Measurements from ENCODE around the gene SMPX.

The SMPX gene

GRCh38 chrX:21666252-21666651 lies 91.7 kb downstream of the SMPX start:
- Histone ChIP-seq H3K27ac (no peak overlapping the region), H3K4me1 (ENCODE audit: low read depth, poor library complexity, severe bottlenecking) (no peaks in the 10 kb centered on the region), H4K20me1 (ENCODE audit: insufficient read depth) (no peaks in the 10 kb centered on the region), H3K36me3 (ENCODE audit: insufficient read depth) (no peaks in the 10 kb centered on the region), H3K79me2 (ENCODE audit: insufficient read depth, low read depth) (no peaks in the 10 kb centered on the region), H3K9ac (no peak overlapping the region), H3K4me3 (IDR thresholded peaks at IDR 0.05; ENCODE audit: insufficient read depth, low read depth, low read length) (no peak overlapping the region), H2AFZ (ENCODE audit: low read depth) (no peak overlapping the region), H3K27me3 (ENCODE audit: insufficient read depth, low read depth) (no peaks in the 10 kb centered on the region), H3K4me2 (no peak overlapping the region)
- TF ChIP-seq CTCF (conservative IDR thresholded peaks at IDR 0.05; ENCODE audit: low read depth, low read length), result no peak

GRCh38 chrX:21662761-21663160 lies 95.2 kb downstream of the SMPX start:
- Histone ChIP-seq H3K27me3 (ENCODE audit: insufficient read depth, low read depth) (no peaks in the 10 kb centered on the region), H3K36me3 (ENCODE audit: insufficient read depth) (no peaks in the 10 kb centered on the region), H3K4me3 (IDR thresholded peaks at IDR 0.05; ENCODE audit: insufficient read depth, low read depth, low read length) (no peak overlapping the region), H3K27ac (no peak overlapping the region), H3K79me2 (ENCODE audit: insufficient read depth, low read depth) (no peaks in the 10 kb centered on the region), H2AFZ (ENCODE audit: low read depth) (no peak overlapping the region), H4K20me1 (ENCODE audit: insufficient read depth) (no peaks in the 10 kb centered on the region), H3K4me2 (no peak overlapping the region), H3K9ac (no peak overlapping the region), H3K4me1 (ENCODE audit: low read depth, poor library complexity, severe bottlenecking) (no peaks in the 10 kb centered on the region)
- TF ChIP-seq CTCF (conservative IDR thresholded peaks at IDR 0.05; ENCODE audit: low read depth, low read length), result no peak

- Histone ChIP-seq H3K4me2 (no peak overlapping the region), H2AFZ (ENCODE audit: low read depth) (no peak overlapping the region), H3K4me1 (ENCODE audit: low read depth, poor library complexity, severe bottlenecking) (no peaks in the 10 kb centered on the region), H3K4me3 (IDR thresholded peaks at IDR 0.05; ENCODE audit: insufficient read depth, low read depth, low read length) (no peak overlapping the region), H3K79me2 (ENCODE audit: insufficient read depth, low read depth) (no peaks in the 10 kb centered on the region), H4K20me1 (ENCODE audit: insufficient read depth) (no peaks in the 10 kb centered on the region), H3K9ac (no peak overlapping the region), H3K27me3 (ENCODE audit: insufficient read depth, low read depth) (no peaks in the 10 kb centered on the region), H3K36me3 (ENCODE audit: insufficient read depth) (no peaks in the 10 kb centered on the region), H3K27ac (no peak overlapping the region)
- TF ChIP-seq CTCF (conservative IDR thresholded peaks at IDR 0.05; ENCODE audit: low read depth, low read length), result no peak
Measured at GRCh38 chrX:21661316-21661715, 96.6 kb downstream of the SMPX start.

- no peak overlapping the region for H3K4me3 ChIP-seq (IDR thresholded peaks at IDR 0.05; ENCODE audit: insufficient read depth, low read depth, low read length)
- no peak for TF ChIP-seq CTCF (conservative IDR thresholded peaks at IDR 0.05; ENCODE audit: low read depth, low read length)
- no peak overlapping the region for H2AFZ ChIP-seq (ENCODE audit: low read depth)
- no peaks in the 10 kb centered on the region for H3K79me2 ChIP-seq (ENCODE audit: insufficient read depth, low read depth)
- no peaks in the 10 kb centered on the region for H3K27me3 ChIP-seq (ENCODE audit: insufficient read depth, low read depth)
- no peaks in the 10 kb centered on the region for H3K4me1 ChIP-seq (ENCODE audit: low read depth, poor library complexity, severe bottlenecking)
- H3K27ac ChIP-seq, result no peak overlapping the region
- no peak overlapping the region for H3K4me2 ChIP-seq
- no peaks in the 10 kb centered on the region for H3K36me3 ChIP-seq (ENCODE audit: insufficient read depth)
- H3K9ac ChIP-seq, result no peak overlapping the region
- H4K20me1 ChIP-seq (ENCODE audit: insufficient read depth), result no peaks in the 10 kb centered on the region
Measured at GRCh38 chrX:21660156-21660555, 97.8 kb downstream of the SMPX start.

- Histone ChIP-seq H3K4me2 (no peak overlapping the region), H3K36me3 (ENCODE audit: insufficient read depth) (no peaks in the 10 kb centered on the region), H3K79me2 (ENCODE audit: insufficient read depth, low read depth) (no peaks in the 10 kb centered on the region), H3K27ac (no peak overlapping the region), H3K4me1 (ENCODE audit: low read depth, poor library complexity, severe bottlenecking) (peaks cover under 1% of the 10 kb centered on the region), H2AFZ (ENCODE audit: low read depth) (no peak overlapping the region), H3K4me3 (IDR thresholded peaks at IDR 0.05; ENCODE audit: insufficient read depth, low read depth, low read length) (no peak overlapping the region), H4K20me1 (ENCODE audit: insufficient read depth) (no peaks in the 10 kb centered on the region), H3K27me3 (ENCODE audit: insufficient read depth, low read depth) (no peaks in the 10 kb centered on the region), H3K9ac (no peak overlapping the region)
- no peak for TF ChIP-seq CTCF (conservative IDR thresholded peaks at IDR 0.05; ENCODE audit: low read depth, low read length)
Measured at GRCh38 chrX:21659320-21659719, 98.6 kb downstream of the SMPX start.

All from KMS-11 (cell line).